GM18519 (cell line): ENCODE measurements around the gene CISD1.

ENCODE experiments used
- ATAC-seq: cut with Tn5 transposase; IDR thresholded peaks from one replicate; pipeline ENCODE4 v1.9.1; 2021; ENCODE audit warnings: mild to moderate bottlenecking, moderate library complexity; ENCODE audit not compliant: unreplicated experiment, low FRiP score

The CISD1 gene

GRCh38 chr10:58264780-58265179 is 4.2 kb upstream of the CISD1 start:
- ATAC-seq = no peak

GRCh38 chr10:58265249-58265648 is 3.7 kb upstream of the CISD1 start:
- no peak for ATAC-seq

- ATAC-seq = peak; percentile 26
Measured at GRCh38 chr10:58266003-58266825, 2.7 kb upstream of the CISD1 start.

GRCh38 chr10:58266826-58267712 is 1.9 kb upstream of the CISD1 start:
- no peak for ATAC-seq

- ATAC-seq = peak; percentile 41
Measured at GRCh38 chr10:58267713-58268453, 1.1 kb upstream of the CISD1 start, which contains the start of gene IPMK. Gene IPMK, minus strand, starts transcription at chr10:58267894. Its CDS starts 283 bp downstream, at chr10:58267611.

- no peak for ATAC-seq
Measured at GRCh38 chr10:58268454-58268945, 462 bp upstream of the CISD1 start.

GRCh38 chr10:58269782-58270290 is 874 bp downstream of the CISD1 start:
- no peak for ATAC-seq

- ATAC-seq = no peak
Measured at GRCh38 chr10:58275261-58275660, 6.3 kb downstream of the CISD1 start.

- no peak for ATAC-seq
Measured at GRCh38 chr10:58275908-58276307, 6.9 kb downstream of the CISD1 start.

GRCh38 chr10:58278274-58278961 is 9.5 kb downstream of the CISD1 start:
- ATAC-seq = no peak

GRCh38 chr10:58278962-58279307 is 10.0 kb downstream of the CISD1 start:
- no peak for ATAC-seq

- ATAC-seq = no peak
Measured at GRCh38 chr10:58280477-58280876, 11.5 kb downstream of the CISD1 start.

- no peak for ATAC-seq
Measured at GRCh38 chr10:58281092-58281752, 12.3 kb downstream of the CISD1 start.

GRCh38 chr10:58282615-58283014 is 13.7 kb downstream of the CISD1 start:
- ATAC-seq = peak; percentile 95

GRCh38 chr10:58291538-58292174 is 22.7 kb downstream of the CISD1 start:
- ATAC-seq = peak; percentile 87

GRCh38 chr10:58293989-58294388 is 25.0 kb downstream of the CISD1 start:
- ATAC-seq = no peak

- ATAC-seq = peak; percentile 94
Measured at GRCh38 chr10:58299580-58299979, 30.6 kb downstream of the CISD1 start.

- ATAC-seq = no peak
Measured at GRCh38 chr10:58300676-58301075, 31.7 kb downstream of the CISD1 start.

GRCh38 chr10:58302254-58302653 is 33.3 kb downstream of the CISD1 start:
- no peak for ATAC-seq
